Chondrocyte (in vitro differentiated cells): Measurements from ENCODE around the gene DOCK6. TPM values are rescaled to one million over a fixed set of nuclear protein-coding genes. Genes with fewer than 3 reads are reported as not detected.

Experiments
- DNase-seq: peaks from one replicate; pipeline ENCODE4 v3.0.0; 2021; ENCODE audit warnings: mixed read lengths, low spot score
- H3K27ac Mint-ChIP-seq: one replicate; pipeline ENCODE4 v1.8.0; 2021; ENCODE audit warnings: mild to moderate bottlenecking, moderate library complexity, mixed read lengths; ENCODE audit not compliant: unreplicated experiment
- H3K27me3 Mint-ChIP-seq: 2 replicates; pipeline ENCODE4 v1.8.0; 2021; ENCODE audit warnings: low read depth, mixed read lengths
- H3K36me3 Mint-ChIP-seq: 2 replicates; pipeline ENCODE4 v1.8.0; 2021; ENCODE audit warnings: low read depth, mixed read lengths
- H3K4me1 Mint-ChIP-seq: 2 replicates; pipeline ENCODE4 v1.8.0; 2021; ENCODE audit warnings: low read depth, mild to moderate bottlenecking, mixed read lengths
- H3K4me3 Mint-ChIP-seq: one replicate; pipeline ENCODE4 v1.8.0; 2021; ENCODE audit warnings: mild to moderate bottlenecking, moderate library complexity, mixed read lengths; ENCODE audit not compliant: unreplicated experiment
- H3K9me3 Mint-ChIP-seq: 2 replicates; pipeline ENCODE4 v1.8.0; 2021; ENCODE audit warnings: low read depth, mixed read lengths
- CTCF ChIP-seq: fragments of 200-600 bp; sonication (generic); IDR thresholded peaks from 2 replicates; pipeline ENCODE4 v1.5.0; 2021; ENCODE audit warnings: antibody characterized with exemption, mild to moderate bottlenecking, moderate library complexity
- total RNA-seq: library from RNA; stranded (reverse); gene quantifications from 3 replicates; pipeline ENCODE4 v1.2.1, GENCODE V29; 2021

The DOCK6 gene
- total RNA-seq, 1 donor from 2014 or later = 44.4 TPM

- H3K9me3 Mint-ChIP-seq = no peaks in the 10 kb centered on the region
- DNase-seq = no peak
- H3K36me3 Mint-ChIP-seq = no peaks in the 10 kb centered on the region
- no peak overlapping the region for H3K27ac Mint-ChIP-seq
- peaks cover 13% of the 10 kb centered on the region for H3K4me1 Mint-ChIP-seq
- no peak overlapping the region for H3K4me3 Mint-ChIP-seq
- peaks cover 2% of the 10 kb centered on the region for H3K27me3 Mint-ChIP-seq
- TF ChIP-seq CTCF = no peak
These were observed 11.0 kb upstream of the DOCK6 start for GRCh38 chr19:11273296-11273695.

GRCh38 chr19:11269408-11269807 lies 7.1 kb upstream of the DOCK6 start:
- no peaks in the 10 kb centered on the region for H3K9me3 Mint-ChIP-seq
- H3K27me3 Mint-ChIP-seq = no peaks in the 10 kb centered on the region
- DNase-seq = no peak
- no peak overlapping the region for H3K4me3 Mint-ChIP-seq
- TF ChIP-seq CTCF = no peak
- H3K27ac Mint-ChIP-seq = peak overlapping the region; percentile 92
- no peaks in the 10 kb centered on the region for H3K36me3 Mint-ChIP-seq
- H3K4me1 Mint-ChIP-seq = peaks cover 34% of the 10 kb centered on the region

GRCh38 chr19:11268783-11269267 lies 6.5 kb upstream of the DOCK6 start:
- H3K27me3 Mint-ChIP-seq = no peaks in the 10 kb centered on the region
- DNase-seq = no peak
- peak overlapping the region; percentile 92 for H3K27ac Mint-ChIP-seq
- no peak overlapping the region for H3K4me3 Mint-ChIP-seq
- no peaks in the 10 kb centered on the region for H3K36me3 Mint-ChIP-seq
- H3K9me3 Mint-ChIP-seq = no peaks in the 10 kb centered on the region
- no peak for TF ChIP-seq CTCF
- H3K4me1 Mint-ChIP-seq = peaks cover 34% of the 10 kb centered on the region

DNA sequence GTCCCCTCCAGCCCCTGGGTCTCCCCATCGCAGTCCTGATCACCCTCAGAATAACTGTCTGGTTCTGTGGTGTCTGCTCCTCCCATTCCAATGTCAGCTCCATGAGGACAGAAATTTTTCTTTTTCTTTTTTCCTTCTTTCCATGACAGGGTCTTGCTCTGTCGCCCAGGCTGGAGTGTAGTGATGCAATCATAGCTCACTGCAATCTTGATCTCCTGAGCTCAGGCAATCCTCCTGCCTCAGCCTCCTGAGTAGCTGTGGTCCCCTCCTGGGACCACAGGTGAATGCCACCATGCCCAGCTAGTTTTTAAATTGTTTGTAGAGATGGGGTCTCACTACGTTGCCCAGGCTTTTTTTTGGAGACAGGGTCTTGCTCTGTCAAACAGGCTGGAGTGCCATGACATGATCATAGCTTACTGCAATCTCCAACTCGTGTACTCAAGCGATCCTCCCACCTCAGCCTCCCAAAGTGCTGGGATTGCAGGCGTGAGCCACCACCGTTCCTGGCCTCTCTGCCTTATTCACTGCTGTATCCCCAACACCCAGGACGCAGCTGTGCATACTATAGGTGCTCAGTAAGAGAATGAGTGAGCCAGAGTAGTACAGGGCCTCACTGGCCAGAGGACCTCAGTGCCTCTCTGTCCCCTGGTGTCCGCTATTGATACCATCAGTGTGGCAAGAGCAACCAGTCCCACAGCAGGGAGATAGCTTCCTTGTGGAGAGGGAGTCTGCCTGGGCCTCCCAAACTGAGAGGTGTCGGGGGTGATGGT lies 5.2 kb upstream of the DOCK6 start:
- DNase-seq = no peak
- no peak for TF ChIP-seq CTCF
- no peak overlapping the region for H3K27ac Mint-ChIP-seq

DNA sequence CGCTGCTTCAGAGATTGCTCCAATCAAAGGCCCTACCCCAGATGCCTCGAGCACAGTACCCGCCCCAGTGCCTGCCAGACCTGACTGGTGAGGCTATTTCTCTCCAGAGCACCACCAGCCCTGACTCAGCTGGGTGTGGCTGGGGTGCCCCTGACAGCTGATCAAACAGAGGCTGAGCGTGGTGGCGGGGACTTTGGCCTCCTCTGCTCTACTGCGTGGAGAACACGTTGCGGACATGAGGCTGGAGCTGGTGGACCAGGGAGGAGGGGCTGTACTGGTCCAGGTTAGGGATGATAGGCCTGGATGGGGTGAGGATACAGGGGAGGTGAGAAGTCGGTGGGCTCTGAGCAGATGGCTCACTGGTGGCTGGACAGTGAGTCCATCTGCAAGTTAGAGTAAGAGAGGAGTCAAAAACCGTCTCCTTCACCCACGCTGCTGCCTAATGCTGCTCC lies 3.5 kb upstream of the DOCK6 start:
- H3K9me3 Mint-ChIP-seq = no peaks in the 10 kb centered on the region
- H3K4me1 Mint-ChIP-seq = peaks cover 37% of the 10 kb centered on the region
- TF ChIP-seq CTCF = no peak
- no peak overlapping the region for H3K4me3 Mint-ChIP-seq
- no peak overlapping the region for H3K27ac Mint-ChIP-seq
- H3K36me3 Mint-ChIP-seq = no peaks in the 10 kb centered on the region
- H3K27me3 Mint-ChIP-seq = no peaks in the 10 kb centered on the region
- DNase-seq = no peak

More for the DNA sequence above, 5.2 kb upstream of the DOCK6 start:
- Mint-ChIP-seq H3K4me1 (peaks cover 34% of the 10 kb centered on the region), H3K9me3 (no peaks in the 10 kb centered on the region), H3K4me3 (no peak overlapping the region), H3K36me3 (no peaks in the 10 kb centered on the region), H3K27me3 (no peaks in the 10 kb centered on the region)
